Immature natural killer cell (primary cell): ENCODE data around the gene MKNK1. TPM values are rescaled to one million over a fixed set of nuclear protein-coding genes. Genes with fewer than 3 reads are reported as not detected.

Experiments
- DNase-seq, 3 donors: peaks; one replicate each; pipeline ENCODE4 v3.0.0; 2022; ENCODE audit warnings: mixed read lengths in 1 of 3
- H3K27ac Mint-ChIP-seq, 6 donors: one replicate each; pipeline ENCODE4 v1.8.0; 2020; ENCODE audit warnings: mixed read lengths in 6 of 6, mild to moderate bottlenecking in 5 of 6, inconsistent platforms in 4 of 6, moderate library complexity in 3 of 6
- H3K27me3 Mint-ChIP-seq, 3 donors: one replicate each; pipeline ENCODE4 v1.8.0; 2020 to 2021; ENCODE audit warnings: low read depth in 3 of 3, mild to moderate bottlenecking in 3 of 3, mixed read lengths in 3 of 3, moderate library complexity in 3 of 3, inconsistent platforms in 1 of 3
- H3K36me3 Mint-ChIP-seq, 3 donors: one replicate each; pipeline ENCODE4 v1.8.0; 2020; ENCODE audit warnings: mixed read lengths in 3 of 3, inconsistent platforms in 2 of 3, mild to moderate bottlenecking in 2 of 3
- H3K4me1 Mint-ChIP-seq, 2 donors: one replicate each; pipeline ENCODE4 v1.8.0; 2020; ENCODE audit warnings: inconsistent platforms in 2 of 2, mild to moderate bottlenecking in 2 of 2, mixed read lengths in 2 of 2, moderate library complexity in 1 of 2
- H3K4me3 Mint-ChIP-seq, 5 donors: one replicate each; pipeline ENCODE4 v1.8.0; 2020; ENCODE audit warnings: mild to moderate bottlenecking in 5 of 5, mixed read lengths in 5 of 5, inconsistent platforms in 3 of 5, moderate library complexity in 3 of 5
- H3K9me3 Mint-ChIP-seq, 6 donors: one replicate each; pipeline ENCODE4 v1.8.0; 2020; ENCODE audit warnings: mild to moderate bottlenecking in 6 of 6, mixed read lengths in 6 of 6, inconsistent platforms in 4 of 6, moderate library complexity in 3 of 6
- polyA plus RNA-seq, 3 donors: library from polyadenylated mRNA; unstranded; fragments of 300-500 nt; fragmentation: Illumina TruSeq; gene quantifications; one replicate each; pipeline ENCODE4 v1.2.3, GENCODE V29; 2021

Gene MKNK1
- polyA plus RNA-seq, 3 donors from 2014 or later = 23.2 to 35.7 (median 27.6) TPM

DNA sequence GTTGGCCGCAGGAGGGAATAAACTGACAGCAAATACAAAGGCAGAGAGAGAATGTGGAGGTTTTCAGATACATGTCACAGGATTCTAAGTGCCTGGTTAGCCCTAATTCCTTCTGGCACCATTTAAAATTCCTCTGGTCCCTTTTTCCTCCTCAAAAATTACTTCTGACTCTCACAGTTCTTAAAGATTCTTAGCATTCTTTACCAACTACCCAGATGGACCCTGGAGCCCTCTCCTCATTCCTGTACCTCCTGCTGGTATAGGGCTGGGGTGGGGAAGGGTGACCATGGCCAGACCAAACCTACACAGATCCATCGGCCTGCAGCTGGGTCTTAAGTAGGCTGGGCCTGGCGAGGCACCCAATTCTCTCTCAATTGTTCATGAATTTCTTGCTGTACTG is 7.2 kb downstream of the MKNK1 start:
- H3K4me3 Mint-ChIP-seq = no peak overlapping the region
- H3K9me3 Mint-ChIP-seq = no peaks in the 10 kb centered on the region
- DNase-seq = no peak
- H3K36me3 Mint-ChIP-seq = peaks cover 17 to 34% (median 20%) of the 10 kb centered on the region in 3 donors
- H3K4me1 Mint-ChIP-seq = peaks cover 47 to 77% of the 10 kb centered on the region in 2 donors
- peak overlapping the region in 2 of 6 donors; percentile 9 to 22 for H3K27ac Mint-ChIP-seq
- peaks cover 0 to 4% (median 0%) of the 10 kb centered on the region in 3 donors for H3K27me3 Mint-ChIP-seq

DNA sequence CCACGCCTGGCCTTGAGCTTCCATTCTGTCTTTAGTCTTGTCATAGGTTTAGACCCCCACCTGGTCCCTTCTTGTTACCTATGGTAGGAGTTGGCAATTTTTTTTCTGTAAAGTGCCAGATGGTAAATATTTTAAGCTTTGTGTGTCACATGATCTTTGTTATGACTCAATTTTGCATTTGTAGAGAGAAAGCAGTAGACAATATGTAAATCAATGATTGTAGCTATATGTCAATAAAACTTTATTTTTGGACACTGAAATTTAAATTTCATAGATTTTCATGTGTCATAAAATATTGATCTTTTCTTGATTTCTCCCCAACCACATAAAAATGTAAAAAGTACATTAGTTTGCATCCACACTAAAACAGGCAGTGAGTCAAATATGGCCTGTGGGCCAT is 8.0 kb downstream of the MKNK1 start:
- Mint-ChIP-seq H3K9me3 (no peaks in the 10 kb centered on the region), H3K4me3 (peak overlapping the region in 1 of 5 donors; percentile 11), H3K36me3 (peaks cover 17 to 42% (median 21%) of the 10 kb centered on the region in 3 donors), H3K27ac (no peak overlapping the region), H3K27me3 (peaks cover 0 to 4% (median 0%) of the 10 kb centered on the region in 3 donors), H3K4me1 (peaks cover 40 to 70% of the 10 kb centered on the region in 2 donors)
- no peak for DNase-seq

DNA sequence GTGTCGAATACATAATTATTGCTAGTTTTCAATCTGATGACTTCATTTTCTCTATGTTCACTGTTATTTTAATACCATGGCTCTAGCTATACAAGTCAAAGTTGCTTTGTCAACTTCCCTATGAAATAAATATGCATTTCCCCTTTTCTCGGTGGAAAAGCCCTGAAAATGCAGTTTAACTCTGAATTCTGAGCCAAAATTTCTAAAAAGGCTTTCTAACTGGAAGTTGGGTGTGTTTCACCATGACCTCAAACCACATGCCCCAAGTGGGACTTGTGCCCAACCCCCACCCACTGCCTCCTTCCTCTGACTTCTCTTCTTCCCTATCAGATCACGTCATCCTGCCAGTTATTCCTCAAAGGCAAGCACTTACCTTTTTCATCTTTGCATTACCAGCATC is 8.9 kb downstream of the MKNK1 start:
- H3K4me3 Mint-ChIP-seq = peak overlapping the region in 4 of 5 donors; percentile 25 to 50 (median 44)
- peaks cover 35 to 69% of the 10 kb centered on the region in 2 donors for H3K4me1 Mint-ChIP-seq

DNA sequence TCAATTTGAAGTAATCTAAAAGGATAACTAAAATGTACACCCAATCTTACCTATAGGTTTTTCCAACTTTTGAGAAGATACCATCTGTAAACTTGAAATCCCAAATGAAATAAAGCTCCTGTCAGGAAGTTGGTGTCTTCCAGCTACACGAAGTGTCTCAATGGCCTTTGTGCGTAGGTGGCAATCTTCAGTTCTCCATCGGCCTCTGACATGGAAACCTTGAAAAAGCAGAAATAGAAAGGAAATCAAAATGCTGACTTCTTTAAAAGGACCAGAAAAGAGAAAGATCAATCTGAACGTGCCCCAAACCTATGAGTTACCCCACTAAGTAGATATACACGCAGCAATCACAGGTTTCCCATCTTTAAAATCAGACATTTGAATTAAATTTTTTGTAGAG is 10.0 kb downstream of the MKNK1 start:
- Mint-ChIP-seq H3K36me3 (peaks cover 23 to 56% (median 36%) of the 10 kb centered on the region in 3 donors), H3K9me3 (no peaks in the 10 kb centered on the region), H3K27ac (peak overlapping the region in 1 of 6 donors; percentile 15), H3K4me3 (no peak overlapping the region), H3K27me3 (peaks cover 0 to 4% (median 0%) of the 10 kb centered on the region in 3 donors), H3K4me1 (peaks cover 24 to 62% of the 10 kb centered on the region in 2 donors)
- DNase-seq = no peak

More for the DNA sequence above, 8.9 kb downstream of the MKNK1 start:
- H3K36me3 Mint-ChIP-seq = peaks cover 19 to 45% (median 28%) of the 10 kb centered on the region in 3 donors
- peak overlapping the region in 4 of 6 donors; percentile 2 to 70 (median 36) for H3K27ac Mint-ChIP-seq
- DNase-seq = no peak
- H3K27me3 Mint-ChIP-seq = peaks cover 0 to 4% (median 0%) of the 10 kb centered on the region in 3 donors
- H3K9me3 Mint-ChIP-seq = no peaks in the 10 kb centered on the region

DNA sequence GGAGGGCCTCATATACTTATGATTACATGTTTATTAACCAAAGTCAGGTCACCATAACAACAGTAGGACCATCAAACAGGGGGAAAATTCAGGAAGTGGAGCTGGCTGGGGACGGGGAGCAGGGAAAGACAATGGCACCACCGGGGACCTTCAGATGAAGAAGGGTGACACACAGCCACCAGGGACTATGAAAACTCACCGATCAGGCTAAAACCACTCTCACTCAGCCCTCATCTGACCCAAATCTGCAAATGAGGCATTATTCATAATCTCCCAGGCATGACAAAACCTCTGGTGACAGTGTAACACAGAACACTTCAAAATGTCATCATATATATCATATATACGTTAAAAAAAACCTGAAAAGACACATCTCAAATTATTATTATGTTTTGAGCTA is 11.2 kb downstream of the MKNK1 start:
- no peak overlapping the region for H3K27ac Mint-ChIP-seq
- peaks cover 0 to 4% (median 0%) of the 10 kb centered on the region in 3 donors for H3K27me3 Mint-ChIP-seq
- no peak overlapping the region for H3K4me3 Mint-ChIP-seq
- peaks cover 20 to 53% of the 10 kb centered on the region in 2 donors for H3K4me1 Mint-ChIP-seq
- peaks cover 23 to 59% (median 38%) of the 10 kb centered on the region in 3 donors for H3K36me3 Mint-ChIP-seq
- H3K9me3 Mint-ChIP-seq = no peaks in the 10 kb centered on the region
- no peak for DNase-seq

DNA sequence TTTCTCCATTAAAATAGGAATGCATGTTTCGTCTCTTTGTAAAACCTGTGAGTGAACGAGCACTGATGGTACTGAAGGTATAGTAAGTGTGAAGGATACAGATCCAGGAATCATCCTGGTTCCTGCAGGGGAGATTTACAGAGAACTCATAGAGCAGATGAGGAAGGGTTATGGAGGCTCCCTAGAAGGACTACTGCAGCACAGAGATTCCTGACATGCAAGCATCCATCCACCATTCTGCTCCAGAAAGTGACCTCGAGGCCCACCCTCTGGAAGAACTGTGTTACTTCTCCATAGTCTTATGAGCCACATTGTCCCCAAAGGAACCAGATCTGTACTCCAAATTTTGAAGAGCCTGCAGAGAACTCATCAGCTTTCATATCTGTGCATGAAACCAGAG is 14.5 kb downstream of the MKNK1 start:
- Mint-ChIP-seq H3K9me3 (no peaks in the 10 kb centered on the region), H3K27ac (peak overlapping the region in 1 of 6 donors; percentile 13), H3K27me3 (peaks cover 0 to 1% (median 0%) of the 10 kb centered on the region in 3 donors), H3K4me3 (no peak overlapping the region), H3K4me1 (peaks cover 7 to 22% of the 10 kb centered on the region in 2 donors), H3K36me3 (peaks cover 22 to 63% (median 38%) of the 10 kb centered on the region in 3 donors)
- DNase-seq = no peak

DNA sequence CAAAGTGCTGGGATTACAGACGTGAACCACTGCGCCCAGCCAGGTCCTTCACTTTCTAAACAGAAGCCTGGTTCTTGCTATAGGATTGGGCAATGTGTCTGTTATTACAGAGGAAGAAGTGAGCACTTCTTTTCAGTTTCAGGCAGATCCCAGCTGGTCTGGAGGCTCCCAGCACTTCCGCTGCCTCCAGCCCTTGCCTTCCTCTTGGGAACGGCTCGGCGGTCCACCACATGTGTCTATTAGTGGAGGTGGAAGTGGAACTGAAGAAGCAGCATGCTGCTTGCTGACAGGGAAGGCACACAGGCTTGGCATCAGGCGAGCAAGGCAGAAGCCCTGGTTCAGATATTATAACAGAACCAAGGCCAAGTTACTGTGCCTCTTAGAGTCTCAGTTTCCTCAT is 17.0 kb downstream of the MKNK1 start:
- Mint-ChIP-seq H3K36me3 (peaks cover 11 to 56% (median 32%) of the 10 kb centered on the region in 3 donors), H3K27me3 (no peaks in the 10 kb centered on the region), H3K4me3 (no peak overlapping the region), H3K9me3 (no peaks in the 10 kb centered on the region), H3K4me1 (peaks cover 18 to 28% of the 10 kb centered on the region in 2 donors), H3K27ac (no peak overlapping the region)
- DNase-seq = no peak

DNA sequence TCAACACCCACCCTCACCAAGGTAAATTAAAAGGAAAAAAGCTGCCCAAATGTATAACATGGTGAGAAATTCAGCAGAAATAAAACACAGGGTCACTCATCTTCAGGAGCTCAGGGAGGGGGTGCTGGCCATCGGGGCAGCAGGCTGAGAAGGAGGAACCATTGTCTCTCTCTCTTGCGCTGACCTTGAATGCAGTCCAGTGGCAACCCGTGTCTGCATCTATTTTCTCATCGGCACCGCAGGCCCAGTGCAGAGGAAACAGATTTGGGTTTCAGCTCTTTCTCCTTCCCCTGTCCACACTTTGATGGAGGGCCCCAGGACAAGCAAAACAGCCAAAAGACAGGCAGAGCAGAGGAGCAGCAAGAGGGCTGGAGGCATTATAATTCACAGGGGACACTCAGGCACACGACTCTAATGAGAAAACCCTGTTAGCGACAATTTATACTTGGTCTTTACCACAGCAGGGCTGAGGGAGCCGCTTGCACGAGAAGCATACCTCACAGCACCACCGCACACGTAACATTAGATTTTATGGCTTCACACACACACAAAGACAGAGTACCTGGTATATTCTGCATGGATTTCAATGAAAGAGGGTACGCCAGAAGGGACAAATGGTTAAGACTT is 18.6 kb downstream of the MKNK1 start:
- Mint-ChIP-seq H3K27me3 (no peaks in the 10 kb centered on the region), H3K9me3 (no peaks in the 10 kb centered on the region), H3K36me3 (peaks cover 18 to 47% (median 22%) of the 10 kb centered on the region in 3 donors), H3K27ac (no peak overlapping the region), H3K4me3 (no peak overlapping the region), H3K4me1 (peaks cover 34 to 38% of the 10 kb centered on the region in 2 donors)
- no peak for DNase-seq

DNA sequence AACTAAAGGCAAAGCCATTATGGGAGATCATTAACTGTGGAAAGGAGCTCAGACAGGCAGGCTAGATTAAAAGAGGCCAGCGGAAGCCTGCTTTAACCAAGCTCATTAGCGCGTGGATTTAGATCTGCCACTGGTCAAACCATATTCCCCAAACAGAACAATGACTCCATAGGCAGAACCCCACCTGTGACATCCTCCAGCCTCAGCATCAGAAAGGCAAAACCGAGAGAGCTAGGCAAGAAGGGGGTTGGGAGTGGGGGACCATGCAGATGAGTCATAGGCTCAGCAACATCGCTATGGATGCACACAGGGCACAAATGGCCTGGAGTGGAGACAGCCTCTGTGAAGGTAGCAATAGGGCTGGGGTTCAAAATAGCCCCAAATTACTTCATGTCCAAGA is 20.6 kb downstream of the MKNK1 start:
- peaks cover 13 to 40% (median 13%) of the 10 kb centered on the region in 3 donors for H3K36me3 Mint-ChIP-seq

DNA sequence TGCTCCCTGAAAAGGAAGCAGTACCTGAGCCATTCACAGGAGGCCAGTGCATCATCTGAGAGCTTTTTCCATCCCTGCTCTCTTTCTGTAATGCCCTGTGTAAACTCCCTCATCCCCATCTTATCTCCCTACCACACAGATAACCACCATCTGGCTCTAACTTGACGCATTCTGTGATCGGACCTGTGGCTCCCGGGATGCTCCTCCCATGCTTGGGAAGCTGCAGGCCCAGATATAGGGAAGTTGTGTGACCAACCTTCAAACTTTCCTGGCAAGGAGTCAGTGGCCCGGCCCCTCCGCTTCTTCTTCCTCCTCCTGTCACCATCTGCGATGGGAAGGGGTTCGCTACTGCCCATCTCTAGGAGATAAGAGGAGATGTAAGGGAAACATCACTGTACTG is 21.1 kb downstream of the MKNK1 start:
- Mint-ChIP-seq H3K36me3 (peaks cover 16 to 44% (median 17%) of the 10 kb centered on the region in 3 donors), H3K4me1 (peaks cover 38% of the 10 kb centered on the region in 2 donors), H3K27me3 (no peaks in the 10 kb centered on the region), H3K4me3 (no peak overlapping the region), H3K9me3 (no peaks in the 10 kb centered on the region), H3K27ac (peak overlapping the region in 5 of 6 donors; percentile 8 to 96 (median 55))
- DNase-seq = no peak

More for the DNA sequence above, 20.6 kb downstream of the MKNK1 start:
- Mint-ChIP-seq H3K27me3 (no peaks in the 10 kb centered on the region), H3K27ac (peak overlapping the region in 3 of 6 donors; percentile 5 to 96 (median 94)), H3K9me3 (no peaks in the 10 kb centered on the region), H3K4me1 (peaks cover 38% of the 10 kb centered on the region in 2 donors), H3K4me3 (no peak overlapping the region)
- no peak for DNase-seq

DNA sequence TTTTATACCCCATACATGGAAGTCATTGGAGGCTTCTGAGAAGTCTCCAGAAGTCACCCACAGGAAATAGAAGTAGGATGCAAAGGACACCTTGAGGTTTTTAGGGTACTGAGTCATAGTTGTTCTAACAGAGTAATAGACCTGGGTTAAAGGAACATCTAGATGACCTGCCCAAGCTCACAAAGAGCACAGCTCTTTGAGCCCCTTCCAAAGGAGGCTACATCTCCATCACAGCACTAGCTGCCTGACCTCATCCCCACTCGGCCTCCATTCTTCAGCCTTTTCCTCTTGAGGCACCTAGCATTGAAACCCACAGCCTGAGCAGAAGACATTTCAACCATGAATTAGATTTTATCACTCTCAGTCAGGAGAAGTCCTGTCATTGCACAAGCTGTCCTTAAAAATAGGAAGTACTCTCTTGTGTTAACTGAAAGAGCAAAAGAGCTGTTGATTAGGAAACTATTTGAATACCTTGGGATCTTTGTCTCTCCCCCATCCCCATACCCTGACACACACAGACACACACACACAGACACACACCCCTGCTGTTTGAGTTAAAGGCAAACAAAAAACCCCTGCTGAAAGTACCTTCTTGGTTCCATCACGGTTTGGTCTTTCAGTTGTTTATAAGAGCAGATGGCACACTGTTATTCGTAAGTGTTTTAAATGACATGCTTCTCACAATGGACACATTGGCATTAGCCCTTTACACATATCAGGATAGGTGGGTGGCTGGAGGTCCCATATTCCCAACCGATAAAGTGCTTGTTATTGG is 22.2 kb downstream of the MKNK1 start:
- Mint-ChIP-seq H3K4me1 (peaks cover 38% of the 10 kb centered on the region in 2 donors), H3K27me3 (no peaks in the 10 kb centered on the region), H3K36me3 (peaks cover 17 to 50% (median 18%) of the 10 kb centered on the region in 3 donors), H3K27ac (peak overlapping the region; percentile 3 to 96 (median 93)), H3K4me3 (peak overlapping the region in 4 of 5 donors; percentile 49 to 82 (median 74)), H3K9me3 (no peaks in the 10 kb centered on the region)
- peak; percentile 24 to 38 (median 26) for DNase-seq

DNA sequence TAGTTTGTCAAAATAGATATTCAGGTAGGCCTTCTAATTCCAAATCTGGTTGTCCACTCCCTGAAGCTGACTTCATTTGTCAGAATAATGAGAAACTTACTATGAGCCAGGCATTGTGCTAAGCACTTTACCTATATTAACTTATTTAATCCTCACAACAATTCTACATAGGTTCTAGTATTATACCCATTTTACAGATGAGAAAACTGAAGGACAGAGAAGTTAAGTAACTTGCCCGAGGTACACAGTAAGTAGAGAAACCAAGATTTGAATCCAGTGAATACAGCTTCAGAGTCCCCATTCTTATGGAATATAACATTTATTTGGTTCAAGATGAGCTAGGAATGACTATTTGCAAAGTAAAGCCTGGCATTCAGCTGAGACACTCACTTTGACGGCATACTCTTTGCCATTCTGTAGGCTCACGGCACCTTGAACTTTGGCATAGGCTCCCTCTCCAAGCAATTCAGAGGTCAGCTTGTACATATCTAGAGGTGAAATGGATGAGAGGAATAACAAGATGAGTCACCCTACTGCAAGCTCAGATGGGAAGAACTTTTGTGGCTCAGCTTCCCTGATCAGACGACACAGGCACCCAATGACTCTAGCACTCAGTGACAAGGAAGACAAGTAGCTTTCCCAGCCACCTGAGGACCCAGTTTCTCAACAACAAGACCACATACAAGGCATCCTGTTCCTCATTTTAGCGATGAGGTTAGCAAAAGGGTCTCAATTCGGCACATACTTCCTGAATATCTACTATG is 23.7 kb downstream of the MKNK1 start:
- H3K4me1 Mint-ChIP-seq = peaks cover 35 to 38% of the 10 kb centered on the region in 2 donors

DNA sequence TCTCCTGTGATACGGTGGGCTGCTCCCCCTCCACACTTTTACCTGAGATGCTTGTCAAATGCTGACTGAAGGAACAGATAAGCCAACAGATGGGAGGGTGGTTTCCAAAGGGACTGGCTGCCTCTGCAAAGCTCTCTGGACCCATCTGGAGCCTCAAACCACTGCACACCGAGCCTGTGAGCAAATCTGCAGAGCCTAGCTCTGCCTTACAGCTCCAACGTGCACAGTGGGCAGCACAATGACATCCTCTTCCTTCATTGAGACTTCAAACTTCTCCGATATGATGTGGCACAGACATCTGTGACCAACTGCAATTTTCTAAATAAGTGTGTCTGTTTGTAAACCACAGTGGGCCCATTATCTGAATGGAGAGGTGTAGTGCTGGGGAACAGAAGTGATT is 26.4 kb downstream of the MKNK1 start:
- Mint-ChIP-seq H3K27me3 (no peaks in the 10 kb centered on the region), H3K9me3 (no peaks in the 10 kb centered on the region), H3K27ac (peak overlapping the region in 1 of 6 donors; percentile 35), H3K4me3 (no peak overlapping the region), H3K4me1 (peaks cover 26 to 30% of the 10 kb centered on the region in 2 donors), H3K36me3 (peaks cover 21 to 57% (median 30%) of the 10 kb centered on the region in 3 donors)
- DNase-seq = no peak

More for the DNA sequence above, 23.7 kb downstream of the MKNK1 start:
- DNase-seq = no peak
- no peaks in the 10 kb centered on the region for H3K9me3 Mint-ChIP-seq
- no peaks in the 10 kb centered on the region for H3K27me3 Mint-ChIP-seq
- peak overlapping the region in 5 of 6 donors; percentile 66 to 91 (median 76) for H3K27ac Mint-ChIP-seq
- peaks cover 18 to 55% (median 23%) of the 10 kb centered on the region in 3 donors for H3K36me3 Mint-ChIP-seq
- H3K4me3 Mint-ChIP-seq = peak overlapping the region; percentile 30 to 82 (median 49)
